Thyroid gland (tissue), 4 donors: Measurements from ENCODE around the gene VWA3A.

Experiments used
- CTCF ChIP-seq, 6 experiments: fragments of 200-600 bp in 3 of 6; fragments of 450-650 bp in 3 of 6; sonication (generic) in 3 of 6; IDR thresholded peaks; one replicate each; pipeline ENCODE4 v1.5.1; 2016 to 2019; ENCODE audit warnings: antibody characterized with exemption in 6 of 6, mild to moderate bottlenecking in 2 of 6, inconsistent platforms in 1 of 6, moderate library complexity in 1 of 6
- POLR2A ChIP-seq, 2 donors: fragments of 450-650 bp; IDR thresholded peaks; one replicate each; pipeline ENCODE4 v1.6.1; 2017; ENCODE audit warnings: antibody characterized with exemption in 2 of 2, mild to moderate bottlenecking in 2 of 2, moderate library complexity in 1 of 2

DNA sequence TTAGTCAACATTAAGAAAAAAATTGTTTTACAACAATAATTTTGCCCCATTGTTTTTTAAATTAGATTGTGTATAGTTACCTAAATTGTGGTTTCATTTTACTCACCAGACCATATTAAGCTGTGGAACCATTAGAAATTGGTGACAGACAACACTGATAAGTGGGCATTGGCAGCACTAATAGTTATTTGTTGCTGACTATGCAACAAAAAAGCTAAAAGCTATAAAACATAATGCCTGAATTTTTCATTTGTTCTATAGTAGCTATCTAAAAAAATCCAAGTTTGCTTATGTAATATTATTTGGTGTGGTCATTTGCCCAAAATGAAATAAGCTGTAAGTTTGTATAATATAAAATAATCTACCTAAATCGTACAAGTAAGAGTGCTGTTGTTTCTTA is 13.7 kb upstream of the VWA3A start:
- TF ChIP-seq CTCF (IDR thresholded peaks at IDR 0.05) = no peak
- TF ChIP-seq POLR2A (IDR thresholded peaks at IDR 0.05) = no peak
